Parathyroid adenoma (tissue), 2 donors: ENCODE measurements around the gene ALDOC.

Experiments
- H2AFZ ChIP-seq: fragments of 300-600 bp; sonication (generic); one replicate; pipeline ENCODE4 v1.7.0; 2017; ENCODE audit warnings: antibody characterized with exemption, mild to moderate bottlenecking
- H3K27ac ChIP-seq: fragments of 300-600 bp; sonication (generic); one replicate; pipeline ENCODE4 v1.7.0; 2017
- H3K27me3 ChIP-seq: fragments of 300-600 bp; sonication (generic); one replicate; pipeline ENCODE4 v1.7.0; 2017; ENCODE audit warnings: low read length; ENCODE audit not compliant: control insufficient read depth, insufficient read depth
- H3K36me3 ChIP-seq: fragments of 300-600 bp; sonication (generic); one replicate; pipeline ENCODE4 v1.7.0; 2017; ENCODE audit warnings: low read length; ENCODE audit not compliant: control insufficient read depth, insufficient read depth
- H3K4me1 ChIP-seq: fragments of 300-600 bp; sonication (generic); one replicate; pipeline ENCODE4 v1.7.0; 2017; ENCODE audit warnings: control low read depth
- H3K4me2 ChIP-seq: fragments of 300-600 bp; sonication (generic); one replicate; pipeline ENCODE4 v1.7.0; 2017; ENCODE audit warnings: low read length
- H3K4me3 ChIP-seq: fragments of 300-600 bp; sonication (generic); one replicate; pipeline ENCODE4 v1.7.0; 2017; ENCODE audit warnings: low read depth, low read length
- H3K79me2 ChIP-seq: fragments of 300-600 bp; sonication (generic); one replicate; pipeline ENCODE4 v1.7.0; 2017; ENCODE audit warnings: control low read depth
- H3K9ac ChIP-seq: fragments of 300-600 bp; sonication (generic); one replicate; pipeline ENCODE4 v1.7.0; 2017; ENCODE audit warnings: mild to moderate bottlenecking
- H3K9me3 ChIP-seq: fragments of 300-600 bp; sonication (generic); one replicate; pipeline ENCODE4 v1.7.0; 2017; ENCODE audit warnings: low read length; ENCODE audit not compliant: control insufficient read depth
- TF ChIP-seq, protein P1 (sequence below): fragments of 300-600 bp; sonication (generic); IDR thresholded peaks from one replicate; pipeline ENCODE4 v1.7.0; 2017; ENCODE audit warnings: antibody characterized with exemption, mild to moderate bottlenecking
- donor health status: primary hyperparathyroidism.

ALDOC gene

DNA sequence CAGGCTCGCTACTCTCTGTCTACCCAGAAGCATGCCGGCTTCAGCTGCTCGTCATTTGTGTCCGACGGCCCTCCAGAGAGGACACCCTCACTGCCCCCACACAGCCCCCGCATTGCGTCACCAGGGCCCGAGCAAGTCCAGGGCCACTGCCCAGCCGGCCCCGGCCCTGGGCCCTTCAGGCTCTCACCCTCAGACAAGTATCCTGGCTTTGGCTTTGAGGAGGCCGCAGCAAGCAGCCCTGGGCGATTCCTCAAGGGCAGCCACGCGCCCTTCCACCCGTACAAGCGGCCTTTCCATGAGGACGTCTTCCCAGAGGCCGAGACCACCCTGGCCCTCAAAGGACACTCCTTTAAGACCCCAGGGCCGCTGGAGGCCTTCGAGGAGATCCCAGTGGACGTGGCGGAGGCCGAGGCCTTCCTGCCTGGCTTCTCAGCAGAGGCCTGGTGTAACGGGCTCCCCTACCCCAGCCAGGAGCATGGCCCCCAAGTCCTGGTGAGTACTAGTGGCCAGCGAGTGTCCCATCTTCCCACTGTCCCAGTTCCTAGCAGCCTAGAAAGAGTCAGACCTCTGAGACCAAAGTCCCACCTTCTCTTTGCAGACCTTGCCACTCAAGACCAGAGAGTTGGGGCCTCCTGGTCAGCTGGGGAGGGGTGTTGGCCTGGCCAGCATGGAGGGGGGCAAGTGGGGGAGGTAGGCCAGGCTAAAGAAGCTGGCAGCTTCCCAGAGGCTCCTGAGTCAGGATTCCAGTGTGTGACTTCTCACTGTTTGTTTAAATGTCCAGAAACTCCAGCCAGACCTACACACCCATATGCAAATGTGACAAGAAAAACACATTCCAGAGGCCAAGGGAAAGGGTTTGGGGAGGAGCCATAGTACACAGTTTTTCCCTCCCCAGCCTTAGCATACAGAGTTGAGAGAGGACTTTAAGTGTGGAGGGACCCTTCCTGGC is 51.9 kb downstream of the ALDOC start:
- H3K9ac ChIP-seq, result no peak overlapping the region

DNA sequence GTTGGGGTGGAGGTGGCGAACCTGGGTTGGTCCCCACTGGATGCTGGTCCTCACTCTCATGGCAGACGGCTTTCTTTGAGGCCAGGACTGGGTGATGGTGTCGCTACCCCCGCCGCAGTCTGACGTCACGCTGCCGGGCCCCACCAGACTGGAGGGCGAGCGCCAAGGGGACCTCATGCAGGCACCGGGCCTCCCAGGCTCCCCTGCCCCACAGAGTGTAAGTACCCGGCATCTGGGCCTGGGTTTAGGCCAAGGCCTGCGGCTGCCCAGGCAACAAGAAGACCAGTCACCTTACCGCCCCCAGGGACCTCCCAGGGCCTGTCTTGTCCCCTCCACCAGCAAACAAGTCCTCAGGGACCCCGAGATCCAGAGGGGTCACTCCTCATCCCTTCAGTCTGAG is 52.8 kb downstream of the ALDOC start:
- H3K9ac ChIP-seq, result no peak overlapping the region
- no peak overlapping the region for H3K27ac ChIP-seq
- TF ChIP-seq, protein P1, sequence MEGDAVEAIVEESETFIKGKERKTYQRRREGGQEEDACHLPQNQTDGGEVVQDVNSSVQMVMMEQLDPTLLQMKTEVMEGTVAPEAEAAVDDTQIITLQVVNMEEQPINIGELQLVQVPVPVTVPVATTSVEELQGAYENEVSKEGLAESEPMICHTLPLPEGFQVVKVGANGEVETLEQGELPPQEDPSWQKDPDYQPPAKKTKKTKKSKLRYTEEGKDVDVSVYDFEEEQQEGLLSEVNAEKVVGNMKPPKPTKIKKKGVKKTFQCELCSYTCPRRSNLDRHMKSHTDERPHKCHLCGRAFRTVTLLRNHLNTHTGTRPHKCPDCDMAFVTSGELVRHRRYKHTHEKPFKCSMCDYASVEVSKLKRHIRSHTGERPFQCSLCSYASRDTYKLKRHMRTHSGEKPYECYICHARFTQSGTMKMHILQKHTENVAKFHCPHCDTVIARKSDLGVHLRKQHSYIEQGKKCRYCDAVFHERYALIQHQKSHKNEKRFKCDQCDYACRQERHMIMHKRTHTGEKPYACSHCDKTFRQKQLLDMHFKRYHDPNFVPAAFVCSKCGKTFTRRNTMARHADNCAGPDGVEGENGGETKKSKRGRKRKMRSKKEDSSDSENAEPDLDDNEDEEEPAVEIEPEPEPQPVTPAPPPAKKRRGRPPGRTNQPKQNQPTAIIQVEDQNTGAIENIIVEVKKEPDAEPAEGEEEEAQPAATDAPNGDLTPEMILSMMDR, result no peak
- no peak overlapping the region for H3K4me2 ChIP-seq
- no peaks in the 10 kb centered on the region for H3K36me3 ChIP-seq
- peaks cover 21% of the 10 kb centered on the region for H3K4me1 ChIP-seq
- H3K79me2 ChIP-seq, result no peaks in the 10 kb centered on the region
- H3K27me3 ChIP-seq, result no peaks in the 10 kb centered on the region
- no peaks in the 10 kb centered on the region for H3K9me3 ChIP-seq
- no peak overlapping the region for H3K4me3 ChIP-seq
- H2AFZ ChIP-seq, result no peak overlapping the region

More for the DNA sequence above, 51.9 kb downstream of the ALDOC start:
- H3K9me3 ChIP-seq, result no peaks in the 10 kb centered on the region
- no peak overlapping the region for H3K27ac ChIP-seq
- H3K4me2 ChIP-seq, result no peak overlapping the region
- peaks cover 21% of the 10 kb centered on the region for H3K4me1 ChIP-seq
- H2AFZ ChIP-seq, result peak overlapping the region; percentile 48
- TF ChIP-seq, protein P1, result no peak
- H3K4me3 ChIP-seq, result no peak overlapping the region
- H3K36me3 ChIP-seq, result no peaks in the 10 kb centered on the region
- H3K27me3 ChIP-seq, result no peaks in the 10 kb centered on the region
- no peaks in the 10 kb centered on the region for H3K79me2 ChIP-seq

DNA sequence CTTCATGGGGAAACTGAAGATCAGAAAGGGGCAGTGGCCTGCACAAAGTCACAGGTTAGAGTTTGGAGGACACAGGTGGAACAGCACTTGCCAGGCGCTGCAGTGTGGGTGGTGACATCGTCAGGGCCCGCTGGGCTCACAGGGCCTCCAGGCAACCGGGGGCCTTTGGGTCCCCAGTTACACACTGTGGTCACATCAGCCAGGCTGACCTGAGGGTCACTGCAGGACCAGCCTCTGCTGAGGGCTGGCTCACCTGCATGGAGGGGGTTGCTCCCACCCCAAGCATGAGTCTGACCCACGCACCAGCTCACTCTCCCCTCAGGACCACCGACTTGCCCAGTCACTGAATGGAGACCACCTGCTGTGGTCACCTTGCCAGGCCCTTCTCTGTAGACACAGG is 53.5 kb downstream of the ALDOC start:
- H3K4me3 ChIP-seq, result no peak overlapping the region
- no peak overlapping the region for H3K27ac ChIP-seq

More for the DNA sequence above, 53.5 kb downstream of the ALDOC start:
- H3K36me3 ChIP-seq, result no peaks in the 10 kb centered on the region
- H3K27me3 ChIP-seq, result no peaks in the 10 kb centered on the region
- TF ChIP-seq, protein P1, result no peak
- no peak overlapping the region for H3K9ac ChIP-seq
- H3K9me3 ChIP-seq, result no peaks in the 10 kb centered on the region
- no peak overlapping the region for H3K4me2 ChIP-seq
- H3K4me1 ChIP-seq, result peaks cover 21% of the 10 kb centered on the region
- no peak overlapping the region for H2AFZ ChIP-seq
- H3K79me2 ChIP-seq, result no peaks in the 10 kb centered on the region
